IMR-90 (cell line): ENCODE results near the gene SERPINH1. TPM values are rescaled to one million over a fixed set of nuclear protein-coding genes. Genes with fewer than 3 reads are reported as not detected.

Source experiments
- ATAC-seq: fragments of 200-7000 bp; cut with Tn5 transposase; 2 replicates; pipeline ENCODE4 v1.9.1; 2020; ENCODE audit warnings: low read depth, mild to moderate bottlenecking, moderate library complexity
- BruUV-seq: library from RNA; stranded (reverse); fragments of 400-500 nt; replicated peaks from 2 replicates; lab custom pipeline; 2021; lab: Mats Ljungman, UMichigan
- CTCF ChIA-PET: fragments of 300-600 bp; formaldehyde crosslinking; extraction: SDS; loops from one replicate; lab custom pipeline; 2021; ENCODE audit warnings: antibody characterized with exemption; lab: Yijun Ruan, JAX
- POLR2A ChIA-PET: fragments of 300-600 bp; sonication (Branson Sonifier 250); formaldehyde crosslinking; loops from one replicate; lab custom pipeline; 2022; ENCODE audit warnings: antibody characterized with exemption; ENCODE audit not compliant: unreplicated experiment; lab: Charles Lee
- DNase-seq: peaks from one replicate; pipeline ENCODE4 v3.0.0; 2013
- H2AFZ ChIP-seq: replicated peaks from 2 replicates; pipeline ENCODE3; 2013; ENCODE audit warnings: low read length, mild to moderate bottlenecking; ENCODE audit not compliant: poor library complexity
- H2AK5ac ChIP-seq: 2 replicates; pipeline ENCODE4 v1.6.1; 2013; ENCODE audit warnings: low read depth, low read length, inconsistent platforms
- H2AK9ac ChIP-seq: replicated peaks from 2 replicates; pipeline ENCODE3; 2013; ENCODE audit warnings: mild to moderate bottlenecking, low read depth, low read length, moderate library complexity; ENCODE audit not compliant: poor library complexity
- H2BK120ac ChIP-seq: 2 replicates; pipeline ENCODE4 v1.6.1; 2013; ENCODE audit warnings: low read depth, low read length, inconsistent platforms
- H2BK15ac ChIP-seq: 3 replicates; pipeline ENCODE4 v1.6.1; 2013; ENCODE audit warnings: low read depth, low read length, inconsistent platforms
- H2BK20ac ChIP-seq: 2 replicates; pipeline ENCODE4 v1.6.1; 2013; ENCODE audit warnings: low read depth, mild to moderate bottlenecking, inconsistent platforms, low read length, moderate library complexity
- H2BK5ac ChIP-seq: 2 replicates; pipeline ENCODE4 v1.6.1; 2013; ENCODE audit warnings: mild to moderate bottlenecking, low read depth, low read length, inconsistent platforms; ENCODE audit not compliant: poor library complexity, severe bottlenecking
- H3K14ac ChIP-seq: replicated peaks from 2 replicates; pipeline ENCODE4 v1.6.1; 2013; ENCODE audit warnings: low read depth, low read length, inconsistent platforms
- H3K18ac ChIP-seq: 2 replicates; pipeline ENCODE4 v1.6.1; 2013; ENCODE audit warnings: low read depth, low read length, control low read depth
- H3K23ac ChIP-seq: 2 replicates; pipeline ENCODE4 v1.6.1; 2013; ENCODE audit warnings: low read depth, low read length, inconsistent platforms
- H3K27ac ChIP-seq: 2 replicates; pipeline ENCODE4 v1.5.1; 2013; ENCODE audit warnings: mild to moderate bottlenecking, control low read depth, low read length; ENCODE audit not compliant: insufficient read depth
- H3K27me3 ChIP-seq: 2 replicates; pipeline ENCODE4 v1.6.1; 2013; ENCODE audit warnings: low read length; ENCODE audit not compliant: control insufficient read depth, insufficient read depth
- H3K36me3 ChIP-seq: 2 replicates; pipeline ENCODE4 v1.6.1; 2013; ENCODE audit warnings: low read length, mixed read lengths; ENCODE audit not compliant: control insufficient read depth, insufficient read depth
- H3K4ac ChIP-seq: 2 replicates; pipeline ENCODE4 v1.6.1; 2013; ENCODE audit warnings: low read depth, low read length, inconsistent platforms
- H3K4me1 ChIP-seq: 2 replicates; pipeline ENCODE4 v1.6.1; 2013; ENCODE audit warnings: low read length, mixed read lengths; ENCODE audit not compliant: control insufficient read depth, insufficient read depth
- H3K4me2 ChIP-seq: 2 replicates; pipeline ENCODE4 v1.6.1; 2013; ENCODE audit warnings: low read depth, mild to moderate bottlenecking, control low read depth, low read length, moderate library complexity
- H3K4me3 ChIP-seq: 2 replicates; pipeline ENCODE4 v1.5.1; 2013; ENCODE audit warnings: low read depth, mild to moderate bottlenecking, control low read depth, low read length, moderate library complexity; ENCODE audit not compliant: insufficient read depth
- H3K56ac ChIP-seq: 2 replicates; pipeline ENCODE4 v1.6.1; 2013; ENCODE audit warnings: low read length, inconsistent platforms; ENCODE audit not compliant: insufficient read depth; ENCODE audit errors: extremely low read depth
- H3K79me1 ChIP-seq, 2 experiments: 2 replicates each; pipeline ENCODE4 v1.6.1; 2013; ENCODE audit warnings: low read length in 2 of 2, inconsistent platforms in 1 of 2, low read depth in 1 of 2
- H3K9ac ChIP-seq: 2 replicates; pipeline ENCODE4 v1.6.1; 2013; ENCODE audit warnings: low read depth, low read length, control low read depth
- H3K9me1 ChIP-seq: 2 replicates; pipeline ENCODE4 v1.6.1; 2013; ENCODE audit warnings: low read length, inconsistent platforms; ENCODE audit not compliant: insufficient read depth
- H3K9me3 ChIP-seq: 2 replicates; pipeline ENCODE4 v1.6.1; 2013; ENCODE audit warnings: low read length; ENCODE audit not compliant: control insufficient read depth, insufficient read depth
- H4K20me1 ChIP-seq: 2 replicates; pipeline ENCODE4 v1.6.1; 2013; ENCODE audit warnings: low read length, inconsistent platforms; ENCODE audit not compliant: insufficient read depth
- H4K5ac ChIP-seq: 2 replicates; pipeline ENCODE4 v1.6.1; 2013; ENCODE audit warnings: mild to moderate bottlenecking, low read depth, low read length, control low read depth
- H4K8ac ChIP-seq, 2 experiments: 2 replicates each; pipeline ENCODE4 v1.6.1; 2013; ENCODE audit warnings: low read depth in 2 of 2, low read length in 2 of 2, control low read depth in 1 of 2, inconsistent platforms in 1 of 2
- H4K91ac ChIP-seq: 2 replicates; pipeline ENCODE4 v1.6.1; 2013; ENCODE audit warnings: low read depth, low read length, inconsistent platforms; ENCODE audit not compliant: insufficient read depth
- BHLHE40 ChIP-seq: fragments of 150-350 bp; IDR thresholded peaks from 2 replicates; pipeline ENCODE4 v1.6.1; 2016; ENCODE audit warnings: mild to moderate bottlenecking, low read depth, low read length
- CHD1 ChIP-seq: IDR thresholded peaks from 2 replicates; pipeline ENCODE4 v1.6.1; 2012; ENCODE audit warnings: low read depth, low read length, improper control_type of control experiment
- CTCF ChIP-seq: conservative IDR thresholded peaks from 2 replicates; pipeline ENCODE4 v1.5.1; 2012; ENCODE audit warnings: mild to moderate bottlenecking, low read depth, low read length, improper control_type of control experiment
- ELK1 ChIP-seq: fragments of 150-350 bp; IDR thresholded peaks from 2 replicates; pipeline ENCODE4 v1.6.1; 2016; ENCODE audit warnings: low read depth, mild to moderate bottlenecking, low read length, moderate library complexity, borderline replicate concordance
- FOS ChIP-seq: fragments of 150-350 bp; IDR thresholded peaks from 2 replicates; pipeline ENCODE4 v1.6.1; 2016; ENCODE audit warnings: low read depth, low read length
- MAFK ChIP-seq: IDR thresholded peaks from 2 replicates; pipeline ENCODE4 v1.6.1; 2012; ENCODE audit warnings: low read depth, low read length, improper control_type of control experiment
- MAZ ChIP-seq: IDR thresholded peaks from 2 replicates; pipeline ENCODE4 v1.6.1; 2012; ENCODE audit warnings: low read depth, mild to moderate bottlenecking, low read length, improper control_type of control experiment, moderate library complexity, borderline replicate concordance
- MXI1 ChIP-seq: IDR thresholded peaks from 2 replicates; pipeline ENCODE4 v1.6.1; 2012; ENCODE audit warnings: low read depth, mild to moderate bottlenecking, low read length, moderate library complexity, borderline replicate concordance
- NFE2L2 ChIP-seq: fragments of 150-350 bp; IDR thresholded peaks from 2 replicates; pipeline ENCODE4 v1.6.1; 2016; ENCODE audit warnings: low read depth, mild to moderate bottlenecking, low read length
- RAD21 ChIP-seq: IDR thresholded peaks from 2 replicates; pipeline ENCODE4 v1.6.1; 2012; ENCODE audit warnings: low read length, improper control_type of control experiment
- SMC3 ChIP-seq: fragments of 150-350 bp; IDR thresholded peaks from 2 replicates; pipeline ENCODE4 v1.6.1; 2016; ENCODE audit warnings: low read depth, mild to moderate bottlenecking, antibody characterized with exemption, low read length, moderate library complexity
- USF2 ChIP-seq: fragments of 150-350 bp; IDR thresholded peaks from 2 replicates; pipeline ENCODE4 v1.6.1; 2017; ENCODE audit warnings: mild to moderate bottlenecking, antibody characterized with exemption, low read length, low read depth
- WGBS, 2 experiments: methylation state at CpG; one replicate each; pipeline versions ENCODE4 v1.1.5 to v1.1.7; 2013; ENCODE audit warnings: missing lambda C conversion rate in 2 of 2; ENCODE audit not compliant: insufficient read length in 1 of 2; ENCODE audit errors: extremely low coverage in 2 of 2; 5-methylcytosine and 5-hydroxymethylcytosine counted together
- dilution Hi-C: fragments of 300-500 bp; cut with HindIII; formaldehyde crosslinking; loops from one replicate; pipeline ENCODE4 v1.14.3; 2018; ENCODE audit warnings: low sequenced_read_pairs; ENCODE audit not compliant: unreplicated experiment
- in situ Hi-C: fragments of 300-500 bp; cut with MboI; formaldehyde crosslinking; loops from 3 replicates; pipeline ENCODE4 v1.14.3; 2019; ENCODE audit warnings: low sequenced_read_pairs, inconsistent platforms, mixed read lengths
- intact Hi-C: fragments of 100-400 bp; cut with micrococcal nuclease; formaldehyde crosslinking; loops from 2 replicates; pipeline ENCODE4 v1.10.0; 2022
- polyA plus RNA-seq, 3 experiments: library from polyadenylated mRNA; depleted of rRNA; stranded (reverse); fragments of >200 nt; gene quantifications; 2 replicates each; pipeline ENCODE4 v1.2.3, GENCODE V29; 2012; ENCODE audit warnings: low replicate concordance in 1 of 3
- total RNA-seq: library from RNA; depleted of rRNA; stranded (reverse); fragments of >200 nt; gene quantifications from 2 replicates; pipeline ENCODE4 v1.2.3, GENCODE V29; 2012

Gene SERPINH1
- total and polyA plus RNA-seq, 2 of the 4 experiments (the other 2 are of a cell fraction) = 841 to 1,857 TPM

GRCh38 chr11:75561426-75562047 is 516 bp upstream of the SERPINH1 start:
- H3K36me3 ChIP-seq = peaks cover 21% of the 10 kb centered on the region
- ChIA-PET CTCF (interaction anchor here (1.0 kb wide), 2 partner anchors 41 to 154 kb away, joined by 3 read pairs; no protein-coding TSS in a partner anchor), POLR2A (interaction anchor here (0.6 to 2.3 kb wide), 2 partner anchors 15 to 21 kb away, joined by 3 to 8 read pairs; no protein-coding TSS in a partner anchor)
- peak overlapping the region; percentile 88 for H2AK5ac ChIP-seq
- H3K9me3 ChIP-seq = no peaks in the 10 kb centered on the region
- peak overlapping the region; percentile 71 for H3K18ac ChIP-seq
- peak overlapping the region; percentile 53; the same call in 2 of the 3 replicates for H2BK15ac ChIP-seq
- peak overlapping the region; percentile 90 for H4K91ac ChIP-seq
- H3K14ac ChIP-seq = peak overlapping the region; percentile 91
- dilution Hi-C loops (no loop called here), intact Hi-C loops (loop anchor here (2.0 kb wide), 1 partner anchor 35 kb away; no protein-coding TSS in a partner anchor), in situ Hi-C loops (no loop called here)
- H3K56ac ChIP-seq = peak overlapping the region; percentile 98
- peak overlapping the region; percentile 75 for H2BK5ac ChIP-seq
- DNase-seq (no peak), ATAC-seq (no peak)
- peak overlapping the region; percentile 61 for H3K4me3 ChIP-seq
- peaks cover 25% of the 10 kb centered on the region for H3K9me1 ChIP-seq
- peak overlapping the region; percentile 96 for H3K27ac ChIP-seq
- peak overlapping the region; percentile 95 for H3K23ac ChIP-seq
- peak overlapping the region; percentile 96 for H3K4ac ChIP-seq
- H3K4me1 ChIP-seq = peaks cover 49% of the 10 kb centered on the region
- peak overlapping the region; percentile 87 for H3K9ac ChIP-seq
- no TSS peak for BruUV-seq
- no peaks in the 10 kb centered on the region for H3K27me3 ChIP-seq
- H2AK9ac ChIP-seq = peak overlapping the region; percentile 94
- TF ChIP-seq MXI1 (no peak), SMC3 (no peak), USF2 (no peak), MAZ (no peak), NFE2L2 (no peak), ELK1 (no peak), MAFK (no peak), CTCF (no peak), RAD21 (no peak), FOS (no peak), BHLHE40 (no peak), CHD1 (no peak)
- peak overlapping the region; percentile 94 for H4K8ac ChIP-seq
- H4K20me1 ChIP-seq = peaks cover 43% of the 10 kb centered on the region
- peaks cover 10 to 57% of the 10 kb centered on the region in 2 experiments for H3K79me1 ChIP-seq
- peak overlapping the region; percentile 92 for H2BK120ac ChIP-seq
- no CpG with 5 or more reads among the region's 21 CpGs for WGBS, 2 experiments
- H2AFZ ChIP-seq = peak overlapping the region; percentile 87
- H2BK20ac ChIP-seq = peak overlapping the region; percentile 85
- peak overlapping the region; percentile 79 for H4K5ac ChIP-seq
- peak overlapping the region; percentile 80 for H3K4me2 ChIP-seq
